Nephron (organoid): ENCODE measurements around the gene PHTF2.
A peak's percentile ranks its signal among the peaks of the same experiment; 100 is the strongest.

Experiments
- H3K27ac Mint-ChIP-seq, 3 experiments: 2 replicates each; pipeline ENCODE4 v1.8.0; 2020; ENCODE audit warnings: mixed read lengths in 3 of 3, mild to moderate bottlenecking in 2 of 3, moderate library complexity in 1 of 3
- H3K27me3 Mint-ChIP-seq: 2 replicates; pipeline ENCODE4 v1.8.0; 2021; ENCODE audit warnings: low read depth, mild to moderate bottlenecking, moderate library complexity, mixed read lengths
- H3K36me3 Mint-ChIP-seq: 2 replicates; pipeline ENCODE4 v1.8.0; 2020; ENCODE audit warnings: low read depth, mixed read lengths
- H3K4me1 Mint-ChIP-seq: 2 replicates; pipeline ENCODE4 v1.8.0; 2020; ENCODE audit warnings: mixed read lengths
- H3K4me3 Mint-ChIP-seq, 3 experiments: 2 replicates each; pipeline ENCODE4 v1.8.0; 2020; ENCODE audit warnings: mild to moderate bottlenecking in 3 of 3, mixed read lengths in 3 of 3, moderate library complexity in 2 of 3
- H3K9me3 Mint-ChIP-seq: 2 replicates; pipeline ENCODE4 v1.8.0; 2020; ENCODE audit warnings: mixed read lengths
- TF ChIP-seq, protein P1 (sequence below), 3 experiments: fragments of 200-600 bp; sonication (generic); IDR thresholded peaks; one replicate each; pipeline ENCODE4 v1.5.0; 2021; ENCODE audit warnings: antibody characterized with exemption in 3 of 3; ENCODE audit not compliant: unreplicated experiment in 3 of 3

PHTF2 gene

DNA sequence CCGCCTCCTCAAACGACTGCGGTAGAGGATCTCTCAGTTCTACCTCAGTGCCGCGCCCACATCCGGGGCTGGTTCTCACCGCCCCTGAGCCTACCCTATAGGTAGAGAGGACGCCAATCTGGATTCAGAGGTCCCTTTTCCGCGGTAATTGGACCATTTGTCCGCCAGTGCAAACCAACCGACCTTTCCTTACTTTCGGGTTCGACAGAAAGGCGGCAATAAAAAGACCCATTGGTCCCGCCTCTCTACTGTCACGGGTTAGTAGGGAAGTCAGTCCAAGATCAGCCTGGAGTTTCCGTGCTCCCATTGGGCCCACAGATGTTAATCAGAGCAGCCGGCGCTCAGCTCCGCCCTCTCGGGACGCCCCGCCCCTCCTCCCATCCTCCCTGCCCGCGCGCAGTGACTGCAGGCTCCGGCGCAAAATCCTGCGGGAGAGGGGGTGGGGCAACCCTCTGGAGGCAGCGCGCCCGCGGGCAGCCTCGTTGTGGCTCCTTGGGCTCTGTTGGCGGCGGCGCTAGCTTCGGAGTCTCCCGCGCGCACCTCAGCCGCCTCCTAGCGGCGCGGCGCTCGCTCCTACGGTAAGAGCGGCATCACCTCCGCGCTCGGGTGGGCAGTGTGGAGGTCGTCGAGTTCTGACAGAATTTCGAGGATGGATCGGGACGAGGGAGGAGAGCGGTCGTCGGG, at the start of gene PHTF2, which contains the start of gene TMEM60:
TSS of gene PHTF2 (plus strand) at position 380 of the 684 bp plus-strand sequence.
TSS of gene TMEM60 (minus strand) at position 41 of the 684 bp plus-strand sequence. CDS start 4,061 bp downstream, outside the sequence.
- TF ChIP-seq, protein P1, sequence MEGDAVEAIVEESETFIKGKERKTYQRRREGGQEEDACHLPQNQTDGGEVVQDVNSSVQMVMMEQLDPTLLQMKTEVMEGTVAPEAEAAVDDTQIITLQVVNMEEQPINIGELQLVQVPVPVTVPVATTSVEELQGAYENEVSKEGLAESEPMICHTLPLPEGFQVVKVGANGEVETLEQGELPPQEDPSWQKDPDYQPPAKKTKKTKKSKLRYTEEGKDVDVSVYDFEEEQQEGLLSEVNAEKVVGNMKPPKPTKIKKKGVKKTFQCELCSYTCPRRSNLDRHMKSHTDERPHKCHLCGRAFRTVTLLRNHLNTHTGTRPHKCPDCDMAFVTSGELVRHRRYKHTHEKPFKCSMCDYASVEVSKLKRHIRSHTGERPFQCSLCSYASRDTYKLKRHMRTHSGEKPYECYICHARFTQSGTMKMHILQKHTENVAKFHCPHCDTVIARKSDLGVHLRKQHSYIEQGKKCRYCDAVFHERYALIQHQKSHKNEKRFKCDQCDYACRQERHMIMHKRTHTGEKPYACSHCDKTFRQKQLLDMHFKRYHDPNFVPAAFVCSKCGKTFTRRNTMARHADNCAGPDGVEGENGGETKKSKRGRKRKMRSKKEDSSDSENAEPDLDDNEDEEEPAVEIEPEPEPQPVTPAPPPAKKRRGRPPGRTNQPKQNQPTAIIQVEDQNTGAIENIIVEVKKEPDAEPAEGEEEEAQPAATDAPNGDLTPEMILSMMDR (IDR thresholded peaks at IDR 0.05; ENCODE audit: unreplicated experiment in 3 of 3), result peak; percentile 34 to 59 (median 59)
- peak within 1 kb of the TSS; percentile 88 to 93 (median 90) for H3K27ac Mint-ChIP-seq
- H3K4me1 Mint-ChIP-seq, result peaks cover 35% of the 10 kb centered on the region
- peak within 1 kb of the TSS; percentile 91 to 94 (median 93) for H3K4me3 Mint-ChIP-seq
- H3K36me3 Mint-ChIP-seq, result peaks cover 19% of the 10 kb centered on the region
- H3K9me3 Mint-ChIP-seq, result peaks cover 2% of the 10 kb centered on the region
- no peaks in the 10 kb centered on the region for H3K27me3 Mint-ChIP-seq

GRCh38 chr7:77752016-77752415, 46.6 kb upstream of the PHTF2 start:
- TF ChIP-seq, protein P1 (IDR thresholded peaks at IDR 0.05; ENCODE audit: unreplicated experiment in 3 of 3), result no peak
- Mint-ChIP-seq H3K9me3 (no peaks in the 10 kb centered on the region), H3K27me3 (no peaks in the 10 kb centered on the region), H3K4me1 (no peaks in the 10 kb centered on the region), H3K4me3 (no peak overlapping the region), H3K27ac (no peak overlapping the region), H3K36me3 (peaks cover 32% of the 10 kb centered on the region)

- Mint-ChIP-seq H3K4me1 (no peaks in the 10 kb centered on the region), H3K4me3 (no peak overlapping the region), H3K9me3 (no peaks in the 10 kb centered on the region), H3K27ac (no peak overlapping the region), H3K36me3 (peaks cover 25% of the 10 kb centered on the region), H3K27me3 (no peaks in the 10 kb centered on the region)
- TF ChIP-seq, protein P1 (IDR thresholded peaks at IDR 0.05; ENCODE audit: unreplicated experiment in 3 of 3), result no peak
Observed at GRCh38 chr7:77753173-77753572, 45.4 kb upstream of the PHTF2 start.

DNA sequence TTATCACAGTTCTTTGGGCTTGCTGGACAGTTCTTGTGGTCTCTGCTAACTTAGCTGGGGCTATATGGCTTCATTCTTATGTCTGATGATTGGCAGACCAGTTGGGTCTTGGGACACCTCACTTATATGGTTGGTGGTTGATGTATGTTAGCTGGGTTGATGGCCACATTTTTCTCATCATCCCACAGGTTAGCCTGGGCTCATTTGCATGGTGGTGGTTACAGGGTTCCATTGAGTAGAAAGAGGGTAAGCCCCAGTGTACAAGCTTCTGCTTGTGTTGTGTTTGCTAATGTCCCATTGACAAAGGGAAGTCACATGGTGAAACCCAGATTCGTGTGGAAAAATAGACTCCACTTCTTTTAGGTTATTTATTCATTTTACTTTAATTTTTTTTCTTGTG, 41.0 kb upstream of the PHTF2 start:
- no peaks in the 10 kb centered on the region for H3K4me1 Mint-ChIP-seq
- peaks cover 3% of the 10 kb centered on the region for H3K36me3 Mint-ChIP-seq
- no peak overlapping the region for H3K4me3 Mint-ChIP-seq
- no peaks in the 10 kb centered on the region for H3K9me3 Mint-ChIP-seq
- peak overlapping the region in 1 of 3 experiments; percentile 15 for H3K27ac Mint-ChIP-seq
- no peaks in the 10 kb centered on the region for H3K27me3 Mint-ChIP-seq
- TF ChIP-seq, protein P1 (IDR thresholded peaks at IDR 0.05; ENCODE audit: unreplicated experiment in 3 of 3), result no peak

GRCh38 chr7:77759294-77759889, 39.2 kb upstream of the PHTF2 start:
- Mint-ChIP-seq H3K4me1 (peaks cover 5% of the 10 kb centered on the region), H3K27ac (peak overlapping the region in 2 of 3 experiments; percentile 16 to 33), H3K27me3 (no peaks in the 10 kb centered on the region), H3K36me3 (no peaks in the 10 kb centered on the region), H3K4me3 (no peak overlapping the region), H3K9me3 (no peaks in the 10 kb centered on the region)
- TF ChIP-seq, protein P1 (IDR thresholded peaks at IDR 0.05; ENCODE audit: unreplicated experiment in 3 of 3), result peak; percentile 84 to 86 (median 85)
